HG02885 (cell line): ENCODE data around the gene ZGPAT.

Experiments used
- ATAC-seq: cut with Tn5 transposase; IDR thresholded peaks from one replicate; pipeline ENCODE4 v1.9.1; 2021; ENCODE audit warnings: mild to moderate bottlenecking; ENCODE audit not compliant: unreplicated experiment, poor library complexity

Gene ZGPAT

DNA sequence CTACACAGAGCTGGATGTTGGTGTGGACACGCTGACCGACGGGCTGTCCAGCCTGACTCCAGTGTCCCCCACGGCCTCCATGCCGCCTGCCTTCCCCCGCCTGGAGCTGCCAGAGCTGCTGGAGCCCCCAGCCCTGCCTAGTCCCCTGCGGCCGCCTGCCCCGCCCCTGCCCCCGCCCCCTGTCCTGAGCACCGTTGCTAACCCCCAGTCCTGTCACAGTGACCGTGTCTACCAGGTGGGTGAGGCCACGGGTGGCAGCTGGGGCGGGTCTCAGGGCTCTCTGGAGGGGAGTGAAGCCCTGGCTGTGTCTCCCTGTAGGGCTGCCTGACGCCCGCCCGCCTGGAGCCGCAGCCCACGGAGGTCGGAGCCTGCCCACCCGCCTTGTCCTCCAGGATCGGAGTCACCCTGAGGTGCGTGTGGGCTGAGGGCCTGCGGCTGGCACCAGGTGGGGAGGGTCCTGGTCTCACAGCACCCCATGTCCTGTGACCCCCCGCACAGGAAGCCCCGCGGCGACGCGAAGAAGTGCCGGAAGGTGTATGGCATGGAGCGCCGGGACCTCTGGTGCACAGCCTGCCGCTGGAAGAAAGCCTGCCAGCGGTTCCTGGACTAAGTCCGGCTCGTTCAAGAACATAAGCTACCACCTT is 34.7 kb downstream of the ZGPAT start:
- ATAC-seq: no peak

DNA sequence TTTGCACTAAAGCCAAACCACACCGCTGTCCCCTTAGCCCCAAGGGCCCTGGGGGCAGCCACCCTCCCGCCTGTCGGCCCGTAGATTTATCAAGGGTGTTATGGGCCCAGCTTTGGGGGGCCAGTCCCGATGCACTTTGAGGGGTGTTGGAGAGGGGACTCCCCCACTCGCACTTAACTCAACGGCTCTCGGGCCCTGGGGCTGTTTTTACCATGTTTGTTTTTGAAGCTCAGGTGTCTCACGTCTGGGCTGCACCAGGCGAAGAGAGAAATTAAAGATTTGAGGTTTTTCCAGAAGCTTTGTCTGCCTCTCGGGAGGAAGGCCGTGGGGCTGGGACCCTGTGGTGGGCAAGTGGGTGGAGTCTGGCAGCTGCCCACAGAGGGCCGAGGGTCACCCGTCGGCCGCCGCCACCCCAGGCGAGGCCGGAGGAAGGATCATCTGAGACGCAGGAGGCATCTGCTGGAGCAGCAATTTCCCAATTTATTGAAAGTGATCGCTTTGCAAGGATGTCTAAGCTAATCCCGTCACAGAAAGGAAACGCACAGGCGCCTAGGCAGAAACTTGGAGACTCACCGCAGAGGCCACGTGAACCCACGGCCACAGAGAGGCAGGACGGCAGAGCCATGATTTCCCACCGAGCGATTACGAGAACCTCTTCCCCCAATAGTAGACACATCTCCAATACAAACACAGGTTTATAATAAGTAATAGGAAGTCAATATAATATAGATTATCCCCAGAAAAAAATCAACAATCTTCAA is 35.6 kb downstream of the ZGPAT start:
- ATAC-seq: no peak

DNA sequence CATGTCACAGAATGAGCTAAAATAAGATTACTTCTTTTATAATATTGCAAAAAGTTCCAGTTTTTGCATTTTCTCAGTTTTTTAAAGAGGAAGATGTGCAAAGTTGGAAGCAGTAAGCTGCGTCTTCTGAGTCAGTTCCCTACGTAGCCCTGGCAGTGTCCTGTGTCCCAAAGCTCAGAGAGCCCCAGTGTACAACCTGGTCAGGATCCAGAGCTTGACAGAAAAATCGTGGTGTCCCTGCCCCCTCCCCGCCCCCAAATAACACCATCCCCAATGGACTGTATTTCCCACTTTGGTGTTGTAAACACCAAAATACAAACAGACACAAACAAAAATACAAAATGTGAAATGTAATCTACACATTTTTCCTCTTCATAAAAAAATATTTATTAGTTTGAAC is 36.3 kb downstream of the ZGPAT start:
- ATAC-seq: no peak

DNA sequence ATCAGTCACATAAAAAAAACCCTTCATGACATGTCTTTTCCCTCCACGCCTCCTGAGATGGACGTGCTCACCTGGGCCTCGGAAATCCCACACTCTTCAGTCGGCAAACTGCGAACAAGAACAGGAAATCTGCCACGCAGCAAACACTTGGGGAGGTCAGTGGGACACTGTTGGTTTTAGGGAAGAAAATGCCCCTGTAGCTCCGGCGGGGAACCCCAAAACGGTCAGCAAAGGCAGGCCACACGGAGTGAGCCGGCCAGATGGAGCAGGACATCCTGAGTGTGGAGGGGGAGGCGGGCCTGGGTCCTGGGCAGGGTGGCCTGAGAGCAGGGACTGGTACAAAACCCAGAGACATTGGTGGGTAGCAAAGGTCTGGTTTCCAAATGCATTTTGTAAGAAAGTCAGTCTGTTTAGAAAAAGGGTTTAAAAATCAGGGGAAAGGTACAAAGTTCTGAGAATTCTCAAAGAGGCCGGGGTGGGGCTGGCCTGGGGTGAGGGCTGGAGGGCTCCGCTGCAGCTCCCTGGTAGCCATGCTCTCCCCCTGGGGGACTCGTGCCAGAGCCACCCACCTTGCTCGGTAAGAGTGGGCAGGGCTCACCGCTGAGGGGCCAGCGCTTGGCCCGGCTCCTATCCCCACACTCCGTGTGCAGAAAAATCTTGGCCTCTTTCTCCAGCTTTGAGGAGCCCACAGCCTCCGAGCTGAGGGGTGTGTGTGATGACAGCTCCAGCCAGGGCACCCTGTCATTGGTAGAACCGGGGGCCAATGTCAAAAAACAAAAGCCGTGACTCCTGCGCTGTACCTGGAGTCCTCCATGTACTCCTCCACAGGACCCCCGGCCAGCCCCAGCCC is 37.0 kb downstream of the ZGPAT start:
- no peak for ATAC-seq

DNA sequence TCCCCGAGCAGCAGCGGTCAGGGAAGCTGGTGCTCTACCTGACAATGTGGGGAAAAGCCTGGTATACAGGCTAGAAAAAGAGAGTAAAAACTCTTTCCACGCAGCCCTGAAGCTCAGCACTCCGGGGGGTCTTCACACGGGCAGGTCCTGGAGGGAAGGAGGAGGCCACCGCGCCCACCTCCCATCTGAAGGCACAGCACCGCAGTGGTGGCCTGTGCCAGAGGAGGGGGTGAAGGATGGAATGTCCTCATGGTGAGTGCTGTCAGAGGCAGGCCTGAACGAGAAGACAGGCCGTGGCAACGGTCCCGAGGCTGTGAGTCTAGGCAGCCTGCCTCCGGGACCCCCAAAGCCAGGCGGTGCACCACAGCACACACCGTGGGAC is 37.6 kb downstream of the ZGPAT start:
- no peak for ATAC-seq

GRCh38 chr20:63745961-63746731 is 38.3 kb downstream of the ZGPAT start:
- no peak for ATAC-seq

DNA sequence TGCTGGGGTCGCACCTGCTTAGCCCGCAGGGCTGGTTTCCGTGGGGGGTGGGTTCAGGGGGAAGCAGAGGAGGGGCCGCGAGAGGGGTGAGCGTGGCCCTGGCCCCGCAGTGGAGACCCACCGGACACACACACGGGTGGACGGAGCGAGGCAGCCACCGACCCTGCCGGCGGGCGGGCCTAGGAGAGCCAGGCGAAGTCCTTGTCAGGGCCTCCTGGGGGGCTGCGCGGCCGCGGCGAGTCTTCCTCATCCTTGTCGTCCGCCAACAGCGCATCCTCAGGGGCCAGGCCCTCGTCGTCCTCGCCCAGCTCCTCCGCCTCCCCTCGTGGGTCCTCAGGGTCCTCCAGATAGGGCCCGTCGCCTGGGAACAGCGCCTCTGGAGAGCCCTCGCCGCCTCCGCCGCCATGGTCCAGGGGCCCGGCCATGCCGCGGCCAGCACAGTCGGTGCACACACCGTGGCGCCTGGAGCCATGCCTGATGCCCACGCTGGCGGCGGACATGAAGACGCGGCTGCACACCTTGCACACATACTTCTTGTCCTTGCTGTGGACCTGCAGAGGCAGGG is 39.0 kb downstream of the ZGPAT start:
- ATAC-seq: no peak

DNA sequence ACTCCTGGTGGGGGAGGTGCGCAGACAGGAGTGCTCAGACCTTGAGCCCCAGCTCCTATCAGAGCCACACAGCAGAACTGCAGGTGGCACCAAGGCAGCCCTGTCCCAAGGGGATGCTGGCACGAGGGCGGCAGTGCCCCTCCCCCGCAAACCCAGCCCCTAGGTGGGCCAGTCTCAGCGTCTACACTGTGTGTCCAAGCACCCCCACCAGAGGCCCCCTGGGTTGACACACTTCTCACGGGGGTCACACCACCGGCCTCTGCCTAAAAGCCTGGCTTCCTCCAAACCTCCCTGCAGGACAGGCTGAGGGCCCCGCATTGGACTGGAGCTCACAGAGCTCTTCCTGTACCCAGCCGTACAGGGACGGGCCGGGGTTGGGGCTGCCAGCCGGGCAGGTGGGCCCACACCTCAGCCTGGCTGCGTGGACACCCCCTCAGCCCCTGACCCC is 39.8 kb downstream of the ZGPAT start:
- no peak for ATAC-seq

GRCh38 chr20:63748070-63748933 is 40.5 kb downstream of the ZGPAT start:
- ATAC-seq: no peak

GRCh38 chr20:63748934-63749270 is 41.1 kb downstream of the ZGPAT start:
- ATAC-seq: no peak

- ATAC-seq: no peak
Measured at GRCh38 chr20:63749597-63750508, 42.0 kb downstream of the ZGPAT start.

DNA sequence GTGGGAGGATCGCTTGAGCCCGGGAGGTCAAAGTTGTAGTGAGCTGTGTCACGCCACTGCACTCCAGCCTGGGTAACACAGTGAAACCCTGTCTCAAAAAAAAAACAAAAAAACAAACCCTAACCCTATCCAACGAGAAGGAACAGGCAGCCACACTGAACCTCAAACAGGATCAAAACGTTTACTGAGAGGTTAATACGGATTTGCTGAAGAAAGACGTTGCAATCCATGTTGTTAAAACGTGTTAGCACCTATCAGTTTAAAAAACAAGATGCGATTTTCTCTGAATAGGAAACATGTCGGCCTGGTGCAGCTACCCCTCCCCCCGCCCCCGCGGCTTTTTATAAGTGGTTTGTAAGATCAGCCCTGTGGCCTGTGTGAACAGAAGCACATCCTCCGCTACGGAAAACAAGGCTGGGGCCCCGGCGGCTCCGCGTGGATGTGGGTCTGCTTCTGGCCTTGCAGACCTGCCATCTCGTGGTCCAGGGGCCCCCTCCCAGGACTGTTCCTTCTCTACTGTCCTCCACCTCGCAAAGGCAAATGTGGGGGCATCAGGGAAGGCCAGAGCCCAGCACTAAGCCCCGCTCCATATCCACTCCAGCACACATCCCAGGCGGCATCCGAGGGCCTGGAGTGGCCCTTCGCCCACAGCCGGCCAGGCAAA is 43.1 kb downstream of the ZGPAT start:
- ATAC-seq: no peak

DNA sequence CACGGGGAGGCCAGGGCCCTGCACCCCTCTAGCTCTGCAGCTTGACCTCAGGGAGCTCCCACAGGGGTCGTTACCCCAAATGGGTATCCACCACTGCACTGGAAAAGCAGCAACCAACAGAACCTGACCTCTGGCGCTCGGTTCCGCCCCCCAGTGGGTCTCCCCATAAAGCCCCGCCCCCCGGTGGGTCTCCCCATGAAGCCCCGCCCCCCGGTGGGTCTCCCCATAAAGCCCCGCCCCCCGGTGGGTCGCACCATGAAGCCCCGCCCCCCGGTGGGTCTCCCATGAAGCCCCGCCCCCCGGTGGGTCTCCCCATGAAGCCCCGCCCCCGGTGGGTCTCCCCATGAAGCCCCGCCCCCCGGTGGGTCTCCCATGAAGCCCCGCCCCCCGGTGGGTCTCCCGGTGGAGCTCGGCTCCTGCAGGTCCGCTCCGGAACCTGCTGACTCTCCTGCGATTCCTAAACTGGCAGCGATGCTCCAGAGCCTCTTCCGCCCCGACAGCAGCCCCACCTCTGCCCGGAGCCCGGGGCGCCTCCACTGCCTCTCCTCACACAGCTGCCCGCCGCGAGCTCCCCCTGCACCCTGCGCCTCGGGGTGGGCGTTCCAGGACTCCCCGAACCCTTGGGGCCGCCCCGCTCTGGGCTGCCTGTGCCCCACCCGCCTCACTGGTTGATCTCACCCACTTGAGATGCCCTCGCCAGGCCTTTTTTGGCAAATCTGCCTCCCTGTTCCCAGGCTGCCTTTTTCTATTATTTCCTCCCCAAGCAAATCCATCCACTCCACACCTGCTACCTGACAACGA is 43.8 kb downstream of the ZGPAT start:
- no peak for ATAC-seq

- no peak for ATAC-seq
Measured at GRCh38 chr20:63752411-63753101, 44.7 kb downstream of the ZGPAT start.

DNA sequence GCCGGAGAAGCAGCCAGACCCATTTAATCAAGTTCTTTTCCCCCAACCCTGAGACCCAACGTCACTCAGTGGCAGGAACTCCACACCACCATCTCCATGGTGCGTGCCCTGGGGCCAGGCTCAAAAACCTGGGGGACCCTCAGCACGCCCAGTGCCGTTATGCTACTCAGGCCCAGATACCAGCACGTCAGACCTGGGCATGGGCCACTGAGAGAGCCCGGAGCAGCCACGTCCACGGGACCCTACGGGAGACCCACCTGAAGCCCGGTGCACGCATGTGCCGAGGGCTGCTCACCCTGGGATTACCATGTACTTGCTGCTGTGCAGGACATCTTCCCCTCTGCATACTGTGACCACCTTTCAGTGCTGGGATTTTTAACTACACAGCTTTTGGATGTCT is 45.5 kb downstream of the ZGPAT start:
- no peak for ATAC-seq

GRCh38 chr20:63754008-63754407 is 46.2 kb downstream of the ZGPAT start:
- no peak for ATAC-seq
